ENCODE results near the gene KEL. TPM values are rescaled to one million over a fixed set of nuclear protein-coding genes. Genes with fewer than 3 reads are reported as not detected.

KEL gene
- total RNA-seq, 1 experiment from 2014 or later = not detected

GRCh38 chr7:142948603-142949002 is 13.6 kb downstream of the KEL start:
- CTCF ChIA-PET = interaction anchor here (0.6 kb wide), 1 partner anchor 9 kb away, joined by 3 read pairs; no protein-coding TSS in a partner anchor

GRCh38 chr7:142945001-142945400 is 17.2 kb downstream of the KEL start:
- no peaks in the 10 kb centered on the region for H3K36me3 ChIP-seq (ENCODE audit: control insufficient read depth, insufficient read depth, low read length)
- no TSS peak for BruUV-seq (replicated peaks)
- Mint-ChIP-seq H3K27me3 (ENCODE audit: insufficient read depth, unreplicated experiment) (peaks cover 3% of the 10 kb centered on the region), H3K4me1 (ENCODE audit: low read depth, unreplicated experiment) (peaks cover 12% of the 10 kb centered on the region), H3K27ac (ENCODE audit: unreplicated experiment) (no peak overlapping the region), H3K36me3 (ENCODE audit: insufficient read depth, unreplicated experiment) (no peaks in the 10 kb centered on the region), H3K4me3 (ENCODE audit: unreplicated experiment) (no peak overlapping the region), H3K9me3 (ENCODE audit: unreplicated experiment) (no peaks in the 10 kb centered on the region)
- H3K4me1 ChIP-seq = no peaks in the 10 kb centered on the region
- H3K27me3 ChIP-seq (replicated peaks; ENCODE audit: control insufficient read depth, insufficient read depth, low read length) = no peaks in the 10 kb centered on the region
- intact Hi-C loops (cut with micrococcal nuclease; ENCODE audit: unreplicated experiment) = no loop called here
- TF ChIP-seq CTCF (IDR thresholded peaks at IDR 0.05; ENCODE audit: insufficient read depth in 1 of 2, low read depth in 1 of 2, low read length in 1 of 2, severe bottlenecking in 1 of 2, unreplicated experiment in 1 of 2) = no peak
- no peak overlapping the region for H3K4me3 ChIP-seq (ENCODE audit: low read depth, low read length)
- CTCF ChIA-PET = no interaction called here
- DNase-seq = no peak
- POLR2A ChIA-PET = no interaction called here
- no peaks in the 10 kb centered on the region for H3K9me3 ChIP-seq

More at GRCh38 chr7:142948603-142949002, 13.6 kb downstream of the KEL start:
- Mint-ChIP-seq H3K4me1 (ENCODE audit: low read depth, unreplicated experiment) (no peaks in the 10 kb centered on the region), H3K9me3 (ENCODE audit: unreplicated experiment) (peaks cover 8% of the 10 kb centered on the region), H3K36me3 (ENCODE audit: insufficient read depth, unreplicated experiment) (no peaks in the 10 kb centered on the region), H3K4me3 (ENCODE audit: unreplicated experiment) (no peak overlapping the region), H3K27ac (ENCODE audit: unreplicated experiment) (no peak overlapping the region), H3K27me3 (ENCODE audit: insufficient read depth, unreplicated experiment) (peaks cover 3% of the 10 kb centered on the region)
- no peak for DNase-seq
- BruUV-seq (replicated peaks) = no TSS peak
- Histone ChIP-seq H3K27me3 (replicated peaks; ENCODE audit: control insufficient read depth, insufficient read depth, low read length) (no peaks in the 10 kb centered on the region), H3K4me1 (no peaks in the 10 kb centered on the region), H3K9me3 (no peaks in the 10 kb centered on the region), H3K4me3 (ENCODE audit: low read depth, low read length) (no peak overlapping the region), H3K36me3 (ENCODE audit: control insufficient read depth, insufficient read depth, low read length) (no peaks in the 10 kb centered on the region)
- POLR2A ChIA-PET = no interaction called here
- intact Hi-C loops (cut with micrococcal nuclease; ENCODE audit: unreplicated experiment) = no loop called here
- TF ChIP-seq CTCF (IDR thresholded peaks at IDR 0.05; ENCODE audit: insufficient read depth in 1 of 2, low read depth in 1 of 2, low read length in 1 of 2, severe bottlenecking in 1 of 2, unreplicated experiment in 1 of 2) = no peak

GRCh38 chr7:142943706-142944268 is 18.4 kb downstream of the KEL start:
- no peak for DNase-seq
- TF ChIP-seq CTCF (IDR thresholded peaks at IDR 0.05; ENCODE audit: insufficient read depth in 1 of 2, low read depth in 1 of 2, low read length in 1 of 2, severe bottlenecking in 1 of 2, unreplicated experiment in 1 of 2) = no peak
- Histone ChIP-seq H3K4me1 (no peaks in the 10 kb centered on the region), H3K9me3 (no peaks in the 10 kb centered on the region), H3K4me3 (ENCODE audit: low read depth, low read length) (no peak overlapping the region), H3K36me3 (ENCODE audit: control insufficient read depth, insufficient read depth, low read length) (no peaks in the 10 kb centered on the region), H3K27me3 (replicated peaks; ENCODE audit: control insufficient read depth, insufficient read depth, low read length) (no peaks in the 10 kb centered on the region)
- ChIA-PET POLR2A (no interaction called here), CTCF (no interaction called here)
- Mint-ChIP-seq H3K27me3 (ENCODE audit: insufficient read depth, unreplicated experiment) (peaks cover 3% of the 10 kb centered on the region), H3K4me1 (ENCODE audit: low read depth, unreplicated experiment) (peaks cover 18% of the 10 kb centered on the region), H3K4me3 (ENCODE audit: unreplicated experiment) (no peak overlapping the region), H3K27ac (ENCODE audit: unreplicated experiment) (no peak overlapping the region), H3K36me3 (ENCODE audit: insufficient read depth, unreplicated experiment) (no peaks in the 10 kb centered on the region), H3K9me3 (ENCODE audit: unreplicated experiment) (no peaks in the 10 kb centered on the region)
- intact Hi-C loops (cut with micrococcal nuclease; ENCODE audit: unreplicated experiment) = no loop called here
- no TSS peak for BruUV-seq (replicated peaks)
